Subcutaneous abdominal adipose tissue (tissue), 5 donors: ENCODE results near the gene SLC29A3.

Source experiments
- H3K27ac ChIP-seq: one replicate; pipeline ENCODE4 v1.7.0; 2013; ENCODE audit warnings: low read depth, mild to moderate bottlenecking, inconsistent platforms, low read length, moderate library complexity
- H3K27me3 ChIP-seq, 5 donors: one replicate each; pipeline ENCODE4 v1.7.0; 2013; ENCODE audit warnings: low read length in 5 of 5, inconsistent platforms in 1 of 5; ENCODE audit not compliant: control insufficient read depth in 5 of 5, insufficient read depth in 4 of 5
- H3K36me3 ChIP-seq, 5 donors: one replicate each; pipeline ENCODE4 v1.7.0; 2013; ENCODE audit warnings: low read length in 5 of 5; ENCODE audit not compliant: control insufficient read depth in 5 of 5, insufficient read depth in 5 of 5
- H3K4me1 ChIP-seq, 5 donors: one replicate each; pipeline ENCODE4 v1.7.0; 2013; ENCODE audit warnings: low read length in 5 of 5, mild to moderate bottlenecking in 3 of 5, moderate library complexity in 1 of 5; ENCODE audit not compliant: control insufficient read depth in 5 of 5, insufficient read depth in 5 of 5
- H3K4me3 ChIP-seq, 5 donors: one replicate each; pipeline ENCODE4 v1.7.0; 2013; ENCODE audit warnings: low read length in 5 of 5, low read depth in 1 of 5
- H3K9ac ChIP-seq, 5 donors: one replicate each; pipeline ENCODE4 v1.7.0; 2013; ENCODE audit warnings: low read length in 5 of 5, mild to moderate bottlenecking in 4 of 5, moderate library complexity in 3 of 5
- H3K9me3 ChIP-seq, 5 donors: one replicate each; pipeline ENCODE4 v1.7.0; 2013; ENCODE audit warnings: low read length in 5 of 5; ENCODE audit not compliant: control insufficient read depth in 5 of 5
- donor health status: healthy.
- donor health status: healthy.
- donor health status: healthy.
- donor health status: healthy.
- donor health status: healthy.

Gene SLC29A3

GRCh38 chr10:71307469-71308085 is 11.5 kb upstream of the SLC29A3 start:
- no peaks in the 10 kb centered on the region for H3K9me3 ChIP-seq
- H3K27ac ChIP-seq: no peak overlapping the region
- no peak overlapping the region for H3K9ac ChIP-seq
- H3K4me3 ChIP-seq: no peak overlapping the region
- no peaks in the 10 kb centered on the region for H3K27me3 ChIP-seq
- peaks cover 0 to 34% (median 22%) of the 10 kb centered on the region in 5 donors for H3K4me1 ChIP-seq
- H3K36me3 ChIP-seq: no peaks in the 10 kb centered on the region

GRCh38 chr10:71308244-71308643 is 10.8 kb upstream of the SLC29A3 start:
- Histone ChIP-seq H3K27ac (no peak overlapping the region), H3K9me3 (no peaks in the 10 kb centered on the region), H3K27me3 (no peaks in the 10 kb centered on the region), H3K4me3 (no peak overlapping the region), H3K9ac (no peak overlapping the region), H3K4me1 (peaks cover 0 to 37% (median 21%) of the 10 kb centered on the region in 5 donors), H3K36me3 (no peaks in the 10 kb centered on the region)

DNA sequence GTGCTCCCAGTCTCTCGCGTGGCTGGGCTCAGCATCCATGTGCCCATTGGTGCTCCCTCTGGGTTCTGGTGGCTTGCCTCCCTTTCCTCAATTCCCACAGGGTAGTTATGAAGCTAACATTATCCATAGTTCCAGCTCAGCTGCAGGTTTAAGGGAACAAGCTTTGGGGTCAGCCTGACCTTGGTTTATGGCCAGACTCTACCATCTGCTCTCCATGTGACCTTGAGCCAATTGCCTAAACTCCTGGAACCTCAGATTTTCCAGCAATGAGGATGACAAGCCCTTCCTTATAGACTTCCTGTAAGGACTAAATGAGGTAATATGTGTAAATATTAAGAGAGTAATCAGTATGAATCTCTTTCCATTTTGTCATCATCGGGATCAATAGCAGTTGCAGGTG is 10.1 kb upstream of the SLC29A3 start:
- Histone ChIP-seq H3K27me3 (no peaks in the 10 kb centered on the region), H3K4me1 (peaks cover 0 to 41% (median 28%) of the 10 kb centered on the region in 5 donors), H3K4me3 (no peak overlapping the region), H3K9ac (no peak overlapping the region), H3K27ac (no peak overlapping the region), H3K36me3 (no peaks in the 10 kb centered on the region), H3K9me3 (no peaks in the 10 kb centered on the region)

GRCh38 chr10:71309919-71310318 is 9.1 kb upstream of the SLC29A3 start:
- H3K27me3 ChIP-seq: no peaks in the 10 kb centered on the region
- no peaks in the 10 kb centered on the region for H3K9me3 ChIP-seq
- peaks cover 0 to 48% (median 33%) of the 10 kb centered on the region in 5 donors for H3K4me1 ChIP-seq
- H3K4me3 ChIP-seq: no peak overlapping the region
- no peak overlapping the region for H3K27ac ChIP-seq
- H3K9ac ChIP-seq: no peak overlapping the region
- no peaks in the 10 kb centered on the region for H3K36me3 ChIP-seq

DNA sequence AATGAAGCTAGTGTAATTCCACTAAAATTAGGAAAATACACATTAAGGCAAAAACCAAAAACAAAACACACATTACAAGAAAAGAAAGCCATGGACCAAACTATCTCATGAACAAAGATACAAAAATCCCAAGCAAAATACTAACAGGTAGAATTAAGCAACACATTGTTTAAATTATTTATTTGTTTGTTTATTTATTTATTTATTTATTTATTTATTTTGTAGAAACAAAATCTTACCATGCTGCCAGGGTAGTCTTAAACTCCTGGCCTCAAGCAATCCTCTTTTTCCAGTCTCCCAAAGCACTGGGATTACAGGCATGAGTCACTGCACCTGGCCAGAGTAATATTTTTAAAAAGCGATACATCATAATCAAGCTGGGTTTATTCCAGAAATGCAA is 6.8 kb upstream of the SLC29A3 start:
- H3K9me3 ChIP-seq: no peaks in the 10 kb centered on the region
- no peak overlapping the region for H3K4me3 ChIP-seq
- H3K4me1 ChIP-seq: peaks cover 0 to 45% (median 33%) of the 10 kb centered on the region in 5 donors

DNA sequence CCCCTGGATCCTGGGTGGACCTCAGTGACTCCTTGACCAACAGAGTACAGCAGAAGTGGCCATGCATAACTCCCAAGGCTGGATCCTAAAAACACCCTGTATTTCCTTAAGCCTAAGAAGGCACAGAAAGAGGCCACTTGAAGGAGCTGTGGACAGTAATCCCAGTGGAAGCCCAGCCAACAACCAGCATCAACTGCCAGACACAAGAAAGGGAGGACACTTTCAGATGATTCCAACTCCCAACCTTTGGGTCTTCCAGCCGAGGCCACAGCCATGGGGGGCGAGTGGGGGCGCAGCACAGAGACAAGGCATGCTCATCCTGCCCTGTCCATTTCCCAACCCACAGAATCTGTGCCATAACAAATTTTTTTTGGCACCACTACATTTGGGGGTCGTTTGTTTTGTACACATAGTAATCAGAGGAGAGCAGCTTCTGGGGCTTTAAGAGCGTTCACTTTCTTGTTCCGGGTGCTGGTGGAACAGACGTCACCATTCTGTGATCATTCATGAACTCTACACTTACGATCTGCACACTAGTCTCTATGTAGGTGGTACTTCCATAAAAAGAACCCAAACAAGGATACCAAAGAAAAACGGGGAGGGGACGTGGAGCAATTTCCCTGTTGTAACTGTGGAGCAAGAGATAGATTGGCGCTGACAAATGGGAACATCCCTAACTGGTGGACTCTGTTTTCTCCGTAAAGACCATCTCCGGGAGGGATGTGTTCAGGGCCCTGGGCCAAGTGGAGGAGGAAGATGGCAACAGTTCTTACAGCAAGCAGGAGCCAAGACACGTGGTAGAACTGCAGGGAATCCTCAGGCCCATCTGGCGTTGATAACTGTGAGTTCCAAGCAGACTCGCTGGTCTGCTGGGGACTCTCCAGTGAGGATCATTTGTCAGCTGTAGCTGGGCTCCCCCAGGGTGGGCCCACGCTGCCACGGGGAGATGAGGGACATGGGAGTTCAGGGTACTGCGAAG is 6.0 kb upstream of the SLC29A3 start:
- no peaks in the 10 kb centered on the region for H3K9me3 ChIP-seq
- no peaks in the 10 kb centered on the region for H3K36me3 ChIP-seq
- no peaks in the 10 kb centered on the region for H3K27me3 ChIP-seq
- H3K27ac ChIP-seq: no peak overlapping the region
- peak overlapping the region in 1 of 5 donors; percentile 43 for H3K4me3 ChIP-seq
- peaks cover 0 to 37% (median 26%) of the 10 kb centered on the region in 5 donors for H3K4me1 ChIP-seq
- H3K9ac ChIP-seq: peak overlapping the region in 2 of 5 donors; percentile 16 to 37

More for the DNA sequence above, 6.8 kb upstream of the SLC29A3 start:
- Histone ChIP-seq H3K27ac (no peak overlapping the region), H3K27me3 (no peaks in the 10 kb centered on the region), H3K36me3 (no peaks in the 10 kb centered on the region), H3K9ac (no peak overlapping the region)

- Histone ChIP-seq H3K9me3 (no peaks in the 10 kb centered on the region), H3K4me1 (peaks cover 0 to 34% (median 30%) of the 10 kb centered on the region in 5 donors), H3K27ac (no peak overlapping the region), H3K27me3 (no peaks in the 10 kb centered on the region), H3K9ac (peak overlapping the region in 2 of 5 donors; percentile 16 to 37), H3K36me3 (no peaks in the 10 kb centered on the region), H3K4me3 (peak overlapping the region in 1 of 5 donors; percentile 38)
Observed at GRCh38 chr10:71314028-71314693, 4.9 kb upstream of the SLC29A3 start.

DNA sequence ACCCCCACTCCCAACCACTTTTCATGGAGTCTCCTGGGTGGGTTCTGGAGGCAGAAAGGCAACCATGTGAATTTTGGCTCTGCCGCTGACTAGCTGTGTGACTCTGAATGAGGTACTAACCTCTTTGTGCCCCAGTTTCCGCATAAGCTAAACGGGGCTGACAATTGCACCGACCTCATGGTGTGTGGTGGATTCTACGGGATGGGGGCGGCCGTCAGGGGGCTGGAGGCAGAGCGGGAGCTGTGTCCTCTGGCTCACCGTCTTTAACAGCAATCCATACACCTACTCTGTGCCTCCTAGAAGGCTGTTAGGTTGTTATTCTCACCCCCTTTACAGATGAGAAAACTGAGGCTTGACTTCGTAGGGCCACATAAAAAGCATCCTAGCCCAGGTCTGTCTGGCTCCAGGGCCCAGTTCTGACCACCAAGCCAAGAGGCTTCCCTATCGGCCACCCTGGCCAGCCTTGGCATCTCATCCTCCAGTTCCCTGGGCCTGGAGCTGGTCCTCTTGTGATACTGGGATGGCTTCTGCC is 4.3 kb upstream of the SLC29A3 start:
- peak overlapping the region in 1 of 5 donors; percentile 38 for H3K4me3 ChIP-seq

GRCh38 chr10:71316056-71316785 is 2.8 kb upstream of the SLC29A3 start:
- H3K36me3 ChIP-seq: no peaks in the 10 kb centered on the region
- no peaks in the 10 kb centered on the region for H3K27me3 ChIP-seq
- no peaks in the 10 kb centered on the region for H3K9me3 ChIP-seq
- H3K27ac ChIP-seq: no peak overlapping the region
- no peak overlapping the region for H3K4me3 ChIP-seq
- no peak overlapping the region for H3K9ac ChIP-seq
- peaks cover 0 to 45% (median 35%) of the 10 kb centered on the region in 5 donors for H3K4me1 ChIP-seq

More for the DNA sequence above, 4.3 kb upstream of the SLC29A3 start:
- H3K27ac ChIP-seq: no peak overlapping the region
- no peak overlapping the region for H3K9ac ChIP-seq
- H3K27me3 ChIP-seq: no peaks in the 10 kb centered on the region
- H3K9me3 ChIP-seq: no peaks in the 10 kb centered on the region
- no peaks in the 10 kb centered on the region for H3K36me3 ChIP-seq
- peaks cover 0 to 39% (median 34%) of the 10 kb centered on the region in 5 donors for H3K4me1 ChIP-seq
